K562 (cell line): ENCODE data around the gene MTPN. TPM values are rescaled to one million over a fixed set of nuclear protein-coding genes. Genes with fewer than 3 reads are reported as not detected.

ENCODE experiments used
- BRD4 ChIP-seq: fragments of 200-600 bp; sonication (generic); IDR thresholded peaks from 2 replicates; pipeline ENCODE4 v1.6.1; 2017; ENCODE audit warnings: inconsistent platforms
- FOXK1 ChIP-seq: sonication (generic); formaldehyde crosslinking; IDR thresholded peaks from 2 replicates; pipeline ENCODE4 v1.8.0; 2022; ENCODE audit warnings: missing genetic modification reagents, mild to moderate bottlenecking, borderline replicate concordance
- JUND ChIP-seq, 2 experiments: IDR thresholded peaks; 2 replicates in 1 of 2; 3 replicates in 1 of 2; pipeline ENCODE4 v1.6.1; 2011; ENCODE audit warnings: borderline replicate concordance in 2 of 2, low read depth in 2 of 2, low read length in 2 of 2, improper control_type of control experiment in 1 of 2, missing biosample characterization in 1 of 2, missing genetic modification characterization in 1 of 2, missing genetic modification reagents in 1 of 2
- KHSRP ChIP-seq: fragments of 450-650 bp; IDR thresholded peaks from 2 replicates; pipeline ENCODE4 v1.6.1; 2017
- OTX1 ChIP-seq: fragments of 450-650 bp; formaldehyde crosslinking; IDR thresholded peaks from 2 replicates; pipeline ENCODE4 v1.4.0; 2022; ENCODE audit warnings: mild to moderate bottlenecking
- POLR2A ChIP-seq: fragments of 450-650 bp; conservative IDR thresholded peaks from 2 replicates; pipeline ENCODE4 v1.6.1; 2016
- POLR2H ChIP-seq: IDR thresholded peaks from 2 replicates; pipeline ENCODE4 v1.6.1; 2016; ENCODE audit warnings: missing genetic modification characterization, low read depth, mild to moderate bottlenecking, control low read depth, missing compliant biosample characterization, moderate library complexity
- RFX7 ChIP-seq: fragments of 250-450 bp; sonication (Bioruptor Pico); IDR thresholded peaks from 2 replicates; pipeline ENCODE4 v1.5.1; 2021; ENCODE audit warnings: mild to moderate bottlenecking
- USF2 ChIP-seq: sonication (generic); formaldehyde crosslinking; IDR thresholded peaks from 2 replicates; pipeline ENCODE4 v1.5.0; 2020; ENCODE audit warnings: missing genetic modification reagents
- ZFX ChIP-seq: sonication (generic); formaldehyde crosslinking; IDR thresholded peaks from 2 replicates; pipeline ENCODE4 v1.8.0; 2022; ENCODE audit warnings: mild to moderate bottlenecking, missing genetic modification reagents, moderate library complexity
- ZNF655 ChIP-seq: fragments of 250-450 bp; sonication (Bioruptor Pico); IDR thresholded peaks from 2 replicates; pipeline ENCODE4 v1.5.0; 2021
- polyA plus RNA-seq, 8 experiments: library from polyadenylated mRNA; depleted of rRNA in 4 of 8; stranded (reverse) in 5 of 8; unstranded in 3 of 8; fragments of >200 nt; fragmentation: Nextera tagmentation in 2 of 8; fragmentation: Illumina TruSeq in 1 of 8; extraction: Ambion mirVana in 2 of 8; extraction: Trizol in 1 of 8; gene quantifications; 2 replicates each; pipeline versions ENCODE4 v1.2.1 to v1.2.3, GENCODE V29; 2011 to 2014; ENCODE audit warnings: inconsistent platforms in 1 of 8, missing spikeins in 1 of 8
- total RNA-seq, 7 experiments: library from RNA; depleted of rRNA in 6 of 7; stranded (reverse); fragments of >200 nt in 6 of 7; fragmentation: Illumina TruSeq in 2 of 7; extraction: Trizol in 2 of 7; gene quantifications; 2 replicates each; pipeline versions ENCODE4 v1.2.1 to v1.2.3, GENCODE V29; 2011 to 2021; ENCODE audit warnings: low replicate concordance in 1 of 7
- TF ChIP-seq, protein P1 (sequence below): fragments of 450-650 bp; IDR thresholded peaks from 2 replicates; pipeline ENCODE4 v1.6.1; 2018; ENCODE audit not compliant: partially characterized antibody
- TF ChIP-seq, protein P2 (sequence below): sonication (generic); formaldehyde crosslinking; IDR thresholded peaks from 2 replicates; pipeline ENCODE4 v1.8.0; 2022; ENCODE audit warnings: mild to moderate bottlenecking, missing genetic modification reagents, borderline replicate concordance
- TF ChIP-seq, protein P3 (sequence below): IDR thresholded peaks from 2 replicates; pipeline ENCODE4 v1.6.1; 2014; ENCODE audit warnings: antibody characterized with exemption

Gene MTPN
- total and polyA plus RNA-seq, 9 of the 15 experiments (the other 6 are each of a cell fraction or from before 2014, with no cell fraction given), result 68.5 to 261 (median 156) TPM

GRCh38 chr7:135977007-135977741 is at the start of gene MTPN (continued):
- TF ChIP-seq USF2 (CRISPR knock-in tag) (no peak), ZNF655 (CRISPR knock-in tag) (no peak), ZFX (peak; percentile 85), BRD4 (peak; percentile 79; the same call in 1 of the 2 replicates), POLR2H (tag) (peak; percentile 83), RFX7 (CRISPR knock-in tag) (no peak), POLR2A (peak; percentile 94), JUND (IDR thresholded peaks at IDR 0.05; ENCODE audit: borderline replicate concordance, low read depth, low read length) (peak; percentile 65), JUND (tag; IDR thresholded peaks at IDR 0.05; ENCODE audit: borderline replicate concordance, low read depth, low read length) (no peak), OTX1 (CRISPR knock-in tag) (0 out of 2 replicates have a peak, but pooled peaks have one; percentile 12), FOXK1 (CRISPR knock-in tag) (no peak), KHSRP (no peak)
- TF ChIP-seq, protein P1, sequence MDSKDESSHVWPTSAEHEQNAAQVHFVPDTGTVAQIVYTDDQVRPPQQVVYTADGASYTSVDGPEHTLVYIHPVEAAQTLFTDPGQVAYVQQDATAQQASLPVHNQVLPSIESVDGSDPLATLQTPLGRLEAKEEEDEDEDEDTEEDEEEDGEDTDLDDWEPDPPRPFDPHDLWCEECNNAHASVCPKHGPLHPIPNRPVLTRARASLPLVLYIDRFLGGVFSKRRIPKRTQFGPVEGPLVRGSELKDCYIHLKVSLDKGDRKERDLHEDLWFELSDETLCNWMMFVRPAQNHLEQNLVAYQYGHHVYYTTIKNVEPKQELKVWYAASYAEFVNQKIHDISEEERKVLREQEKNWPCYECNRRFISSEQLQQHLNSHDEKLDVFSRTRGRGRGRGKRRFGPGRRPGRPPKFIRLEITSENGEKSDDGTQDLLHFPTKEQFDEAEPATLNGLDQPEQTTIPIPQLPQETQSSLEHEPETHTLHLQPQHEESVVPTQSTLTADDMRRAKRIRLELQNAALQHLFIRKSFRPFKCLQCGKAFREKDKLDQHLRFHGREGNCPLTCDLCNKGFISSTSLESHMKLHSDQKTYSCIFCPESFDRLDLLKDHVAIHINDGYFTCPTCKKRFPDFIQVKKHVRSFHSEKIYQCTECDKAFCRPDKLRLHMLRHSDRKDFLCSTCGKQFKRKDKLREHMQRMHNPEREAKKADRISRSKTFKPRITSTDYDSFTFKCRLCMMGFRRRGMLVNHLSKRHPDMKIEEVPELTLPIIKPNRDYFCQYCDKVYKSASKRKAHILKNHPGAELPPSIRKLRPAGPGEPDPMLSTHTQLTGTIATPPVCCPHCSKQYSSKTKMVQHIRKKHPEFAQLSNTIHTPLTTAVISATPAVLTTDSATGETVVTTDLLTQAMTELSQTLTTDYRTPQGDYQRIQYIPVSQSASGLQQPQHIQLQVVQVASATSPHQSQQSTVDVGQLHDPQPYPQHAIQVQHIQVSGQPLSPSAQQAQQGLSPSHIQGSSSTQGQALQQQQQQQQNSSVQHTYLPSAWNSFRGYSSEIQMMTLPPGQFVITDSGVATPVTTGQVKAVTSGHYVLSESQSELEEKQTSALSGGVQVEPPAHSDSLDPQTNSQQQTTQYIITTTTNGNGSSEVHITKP, result peak; percentile 99
- TF ChIP-seq, protein P2, sequence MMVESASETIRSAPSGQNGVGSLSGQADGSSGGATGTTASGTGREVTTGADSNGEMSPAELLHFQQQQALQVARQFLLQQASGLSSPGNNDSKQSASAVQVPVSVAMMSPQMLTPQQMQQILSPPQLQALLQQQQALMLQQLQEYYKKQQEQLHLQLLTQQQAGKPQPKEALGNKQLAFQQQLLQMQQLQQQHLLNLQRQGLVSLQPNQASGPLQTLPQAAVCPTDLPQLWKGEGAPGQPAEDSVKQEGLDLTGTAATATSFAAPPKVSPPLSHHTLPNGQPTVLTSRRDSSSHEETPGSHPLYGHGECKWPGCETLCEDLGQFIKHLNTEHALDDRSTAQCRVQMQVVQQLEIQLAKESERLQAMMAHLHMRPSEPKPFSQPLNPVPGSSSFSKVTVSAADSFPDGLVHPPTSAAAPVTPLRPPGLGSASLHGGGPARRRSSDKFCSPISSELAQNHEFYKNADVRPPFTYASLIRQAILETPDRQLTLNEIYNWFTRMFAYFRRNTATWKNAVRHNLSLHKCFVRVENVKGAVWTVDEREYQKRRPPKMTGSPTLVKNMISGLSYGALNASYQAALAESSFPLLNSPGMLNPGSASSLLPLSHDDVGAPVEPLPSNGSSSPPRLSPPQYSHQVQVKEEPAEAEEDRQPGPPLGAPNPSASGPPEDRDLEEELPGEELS (CRISPR knock-in tag), result no peak
- TF ChIP-seq, protein P3, sequence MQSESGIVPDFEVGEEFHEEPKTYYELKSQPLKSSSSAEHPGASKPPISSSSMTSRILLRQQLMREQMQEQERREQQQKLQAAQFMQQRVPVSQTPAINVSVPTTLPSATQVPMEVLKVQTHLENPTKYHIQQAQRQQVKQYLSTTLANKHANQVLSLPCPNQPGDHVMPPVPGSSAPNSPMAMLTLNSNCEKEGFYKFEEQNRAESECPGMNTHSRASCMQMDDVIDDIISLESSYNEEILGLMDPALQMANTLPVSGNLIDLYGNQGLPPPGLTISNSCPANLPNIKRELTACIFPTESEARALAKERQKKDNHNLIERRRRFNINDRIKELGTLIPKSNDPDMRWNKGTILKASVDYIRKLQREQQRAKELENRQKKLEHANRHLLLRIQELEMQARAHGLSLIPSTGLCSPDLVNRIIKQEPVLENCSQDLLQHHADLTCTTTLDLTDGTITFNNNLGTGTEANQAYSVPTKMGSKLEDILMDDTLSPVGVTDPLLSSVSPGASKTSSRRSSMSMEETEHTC, result no peak
